ENCODE measurements around the gene GATAD2A.
"Not testable (repeated sequence)": the region's sequence is repeated elsewhere in the genome, so short reads cannot be mapped to it uniquely, and the experiment has no call there.

Gene GATAD2A

DNA sequence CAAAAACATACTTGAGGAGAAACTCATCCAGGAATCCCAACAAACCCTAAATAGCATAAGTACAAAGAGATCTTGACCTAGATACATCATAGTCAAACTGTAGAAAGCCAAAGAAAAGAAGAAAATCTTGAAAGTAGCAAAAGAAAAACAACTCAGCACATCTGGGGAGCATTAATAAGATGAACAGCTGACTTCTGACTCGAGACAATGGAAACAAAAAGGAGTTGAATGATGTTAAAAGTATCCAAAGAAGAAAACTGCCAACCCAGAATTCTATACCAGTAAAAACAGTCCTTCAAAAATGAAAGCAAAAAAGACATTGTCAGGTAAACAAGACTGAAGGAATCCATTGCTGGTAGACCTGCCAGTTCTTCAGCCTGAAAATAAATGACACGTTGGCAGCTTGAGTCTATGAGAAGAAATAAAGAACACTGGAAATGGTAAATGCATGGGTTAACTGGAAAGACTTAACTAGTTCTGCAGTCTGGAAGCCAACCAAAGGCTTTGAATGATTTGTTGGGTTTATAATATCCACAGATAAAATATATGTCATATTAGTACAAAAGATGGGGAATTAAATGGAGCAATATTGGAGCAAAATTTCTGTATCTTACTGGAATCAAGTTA lies 63.1 kb downstream of the GATAD2A start:
- no peak overlapping the region for H3K4me3 ChIP-seq (ENCODE audit: low read depth, low read length)
- DNase-seq (ENCODE audit: low read depth) = no peak
- TF ChIP-seq, protein P1, sequence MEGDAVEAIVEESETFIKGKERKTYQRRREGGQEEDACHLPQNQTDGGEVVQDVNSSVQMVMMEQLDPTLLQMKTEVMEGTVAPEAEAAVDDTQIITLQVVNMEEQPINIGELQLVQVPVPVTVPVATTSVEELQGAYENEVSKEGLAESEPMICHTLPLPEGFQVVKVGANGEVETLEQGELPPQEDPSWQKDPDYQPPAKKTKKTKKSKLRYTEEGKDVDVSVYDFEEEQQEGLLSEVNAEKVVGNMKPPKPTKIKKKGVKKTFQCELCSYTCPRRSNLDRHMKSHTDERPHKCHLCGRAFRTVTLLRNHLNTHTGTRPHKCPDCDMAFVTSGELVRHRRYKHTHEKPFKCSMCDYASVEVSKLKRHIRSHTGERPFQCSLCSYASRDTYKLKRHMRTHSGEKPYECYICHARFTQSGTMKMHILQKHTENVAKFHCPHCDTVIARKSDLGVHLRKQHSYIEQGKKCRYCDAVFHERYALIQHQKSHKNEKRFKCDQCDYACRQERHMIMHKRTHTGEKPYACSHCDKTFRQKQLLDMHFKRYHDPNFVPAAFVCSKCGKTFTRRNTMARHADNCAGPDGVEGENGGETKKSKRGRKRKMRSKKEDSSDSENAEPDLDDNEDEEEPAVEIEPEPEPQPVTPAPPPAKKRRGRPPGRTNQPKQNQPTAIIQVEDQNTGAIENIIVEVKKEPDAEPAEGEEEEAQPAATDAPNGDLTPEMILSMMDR (IDR thresholded peaks at IDR 0.05; ENCODE audit: low read depth, low read length, missing control alignments) = no peak

DNA sequence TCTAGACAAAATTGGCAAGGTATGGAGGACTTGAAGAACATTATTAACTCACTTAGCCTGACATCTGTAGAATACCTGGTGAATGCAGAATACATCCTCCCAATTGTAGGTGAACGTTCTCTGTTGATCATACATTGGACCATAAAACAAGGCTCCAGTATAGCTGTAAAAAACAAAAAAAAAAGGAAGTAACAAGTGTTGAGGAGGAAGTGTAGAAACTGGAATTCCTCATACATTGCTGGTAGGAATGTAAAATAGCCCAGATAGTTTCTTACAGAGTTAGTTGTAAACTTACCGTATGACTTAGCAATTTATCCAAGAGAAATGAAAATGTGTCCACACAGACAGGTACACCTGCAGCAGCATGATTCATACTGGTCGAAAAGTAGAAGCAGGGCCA lies 65.1 kb downstream of the GATAD2A start:
- TF ChIP-seq, protein P1 (IDR thresholded peaks at IDR 0.05; ENCODE audit: low read depth, low read length, missing control alignments) = no peak
- DNase-seq (ENCODE audit: low read depth) = no peak

DNA sequence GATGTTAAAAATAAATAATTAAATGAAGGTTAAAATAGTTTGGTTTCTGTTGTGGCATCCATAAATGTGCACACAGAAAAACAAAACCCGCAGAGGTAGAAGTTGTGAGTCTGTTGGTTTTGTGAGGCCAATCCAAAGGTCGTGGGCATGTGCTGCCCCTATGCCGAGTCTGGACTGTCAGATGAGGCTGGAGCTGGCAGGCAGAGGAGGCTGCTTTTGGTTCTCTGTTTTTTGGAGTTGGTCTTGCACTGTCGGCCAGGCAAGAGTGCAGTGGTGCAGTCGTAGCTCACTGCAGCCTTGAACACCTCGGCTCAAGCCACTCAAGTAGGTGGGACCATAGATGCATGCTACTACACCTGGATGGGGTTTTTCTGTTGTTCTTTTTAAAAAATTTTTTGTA lies 66.2 kb downstream of the GATAD2A start:
- TF ChIP-seq, protein P1 (IDR thresholded peaks at IDR 0.05; ENCODE audit: low read depth, low read length, missing control alignments) = no peak
- DNase-seq (ENCODE audit: low read depth) = no peak
- H3K4me3 ChIP-seq (ENCODE audit: low read depth, low read length) = peak overlapping the region; percentile 25

More for the DNA sequence above, 65.1 kb downstream of the GATAD2A start:
- no peak overlapping the region for H3K4me3 ChIP-seq (ENCODE audit: low read depth, low read length)

DNA sequence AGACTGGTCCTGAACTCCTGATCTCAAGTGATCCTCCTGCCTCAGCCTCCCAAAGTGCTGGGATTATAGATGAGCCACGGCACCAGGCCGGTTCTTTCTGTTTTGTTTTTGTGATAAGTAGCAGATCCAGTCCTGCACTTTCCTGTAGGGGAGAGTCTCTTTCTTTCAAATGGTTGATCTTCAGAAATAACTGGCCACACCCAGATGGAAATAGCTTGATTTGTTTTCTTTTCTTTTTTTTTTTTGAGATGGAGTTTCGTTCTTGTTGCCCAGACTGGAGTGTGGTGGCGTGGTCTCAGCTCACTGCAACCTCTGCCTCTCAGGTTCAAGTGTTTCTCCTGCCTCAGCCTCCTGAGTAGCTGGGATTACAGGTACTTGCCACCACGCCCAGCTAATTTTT lies 66.6 kb downstream of the GATAD2A start:
- DNase-seq (ENCODE audit: low read depth); H3K4me3 ChIP-seq (ENCODE audit: low read depth, low read length): not testable (repeated sequence)

DNA sequence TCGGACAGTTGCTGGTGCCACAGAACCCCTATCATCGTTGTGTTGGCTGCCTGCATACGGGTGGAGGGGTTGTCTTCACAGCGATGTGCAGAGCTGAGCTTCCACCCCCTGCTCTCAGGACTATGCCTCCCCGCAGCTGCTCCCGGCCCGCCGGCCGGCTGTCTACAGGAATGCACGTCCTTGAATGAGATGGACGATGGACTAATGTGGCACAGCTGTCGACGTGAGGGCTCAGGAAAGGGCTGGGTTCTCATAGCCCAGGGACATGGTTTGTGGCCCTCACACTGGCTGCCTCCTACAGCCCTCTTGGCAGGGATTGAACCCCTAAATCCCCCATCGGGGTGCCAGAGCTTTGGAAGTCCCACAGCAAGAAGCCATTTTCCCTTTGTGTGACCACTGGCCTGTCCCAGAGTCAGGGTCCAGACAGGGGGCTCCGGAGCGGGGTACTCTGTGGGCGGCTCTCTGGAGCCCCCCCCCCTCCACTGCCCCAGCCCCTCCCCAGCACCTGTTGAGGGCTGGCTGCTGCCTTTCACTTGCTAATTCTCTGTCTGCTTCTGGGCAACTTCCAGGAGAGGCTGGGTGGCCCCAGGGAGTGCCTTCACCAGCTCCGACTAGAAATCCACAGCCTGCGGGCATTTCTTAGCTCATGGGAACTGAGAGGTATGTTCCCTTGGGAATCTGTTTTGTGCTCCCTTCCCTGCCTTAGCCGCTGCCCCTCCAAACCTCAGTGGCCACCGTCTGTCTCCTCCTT lies 69.7 kb downstream of the GATAD2A start:
- TF ChIP-seq, protein P1 (IDR thresholded peaks at IDR 0.05; ENCODE audit: low read depth, low read length, missing control alignments) = no peak
- DNase-seq (ENCODE audit: low read depth) = no peak
- no peak overlapping the region for H3K4me3 ChIP-seq (ENCODE audit: low read depth, low read length)

DNA sequence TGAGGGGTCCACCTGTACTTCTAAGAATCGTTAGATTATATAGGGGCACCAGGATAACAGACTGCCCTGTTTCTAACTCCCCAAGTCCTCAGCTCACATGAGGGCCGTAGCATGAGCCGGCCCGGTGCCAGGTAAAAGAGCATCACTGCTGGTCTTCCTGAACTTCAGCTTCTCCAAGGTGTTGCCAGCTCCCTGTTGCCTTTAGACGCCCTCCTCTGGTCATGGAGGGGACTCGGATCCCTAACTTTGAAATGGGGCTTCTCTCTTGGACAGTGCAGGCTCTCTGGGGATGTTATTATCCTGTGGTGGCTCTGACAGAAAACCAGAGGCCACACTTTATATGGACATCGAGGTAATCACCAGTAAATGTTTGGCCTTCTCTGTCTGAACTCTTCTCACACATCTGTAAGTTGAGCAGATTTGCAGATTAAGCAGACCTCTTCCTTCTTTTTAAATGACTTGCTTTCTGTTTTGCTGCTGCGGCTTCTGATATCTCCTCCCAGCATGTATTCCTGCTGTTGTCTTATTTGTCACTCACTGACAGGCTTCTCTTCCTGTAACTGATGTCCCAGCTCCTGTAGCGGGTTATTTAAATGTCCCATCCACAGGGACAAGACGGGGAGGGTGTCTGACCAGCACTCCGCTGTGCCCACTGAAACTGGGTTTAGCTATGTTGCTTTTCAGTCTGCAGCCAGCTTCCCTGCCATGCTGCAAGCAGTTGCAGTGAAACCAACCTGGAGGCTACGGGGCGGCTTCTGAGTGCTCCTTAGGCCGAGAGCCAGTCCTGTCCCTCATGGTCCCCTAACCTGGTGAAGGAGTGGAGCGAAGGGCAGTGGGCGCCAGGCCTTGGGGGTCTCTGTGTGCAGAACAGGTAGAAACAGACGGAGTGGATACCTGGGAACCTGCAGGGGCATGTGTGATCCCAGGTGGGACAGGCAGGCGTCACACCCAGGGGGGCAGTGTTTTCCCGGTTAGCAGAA lies 70.7 kb downstream of the GATAD2A start:
- no peak for DNase-seq (ENCODE audit: low read depth)
- no peak overlapping the region for H3K4me3 ChIP-seq (ENCODE audit: low read depth, low read length)
- TF ChIP-seq, protein P1 (IDR thresholded peaks at IDR 0.05; ENCODE audit: low read depth, low read length, missing control alignments) = no peak
